ENCODE results near the gene OTUB1.

OTUB1 gene, protein sequence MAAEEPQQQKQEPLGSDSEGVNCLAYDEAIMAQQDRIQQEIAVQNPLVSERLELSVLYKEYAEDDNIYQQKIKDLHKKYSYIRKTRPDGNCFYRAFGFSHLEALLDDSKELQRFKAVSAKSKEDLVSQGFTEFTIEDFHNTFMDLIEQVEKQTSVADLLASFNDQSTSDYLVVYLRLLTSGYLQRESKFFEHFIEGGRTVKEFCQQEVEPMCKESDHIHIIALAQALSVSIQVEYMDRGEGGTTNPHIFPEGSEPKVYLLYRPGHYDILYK

GRCh38 chr11:63986156-63986931 is at the start of gene OTUB1:
Gene OTUB1 (plus strand): TSS chr11:63986438. CDS start chr11:63986457, 19 bp downstream.
- peak within 1 kb of the TSS; percentile 86 for H3K4me3 ChIP-seq (ENCODE audit: low read length)
- peak within 1 kb of the TSS; percentile 71 for H3K27ac ChIP-seq (ENCODE audit: low read length)
- no peaks in the 10 kb centered on the region for H3K9me3 ChIP-seq (ENCODE audit: insufficient read depth, low read length)
- peaks cover 16% of the 10 kb centered on the region for H3K36me3 ChIP-seq (replicated peaks; ENCODE audit: low read depth, low read length)
- H3K27me3 ChIP-seq (ENCODE audit: low read depth, low read length), result no peaks in the 10 kb centered on the region
- H3K4me1 ChIP-seq (ENCODE audit: low read length), result peaks cover 18% of the 10 kb centered on the region
- no peak for TF ChIP-seq CTCF (IDR thresholded peaks at IDR 0.05; ENCODE audit: low read depth, low read length)
- TF ChIP-seq EZH2phosphoT487 (IDR thresholded peaks at IDR 0.05; ENCODE audit: low read depth), result no peak
- peak within 1 kb of the TSS; percentile 85 for H3K9ac ChIP-seq (ENCODE audit: low read length)
- H4K20me1 ChIP-seq (ENCODE audit: insufficient read depth, low read length), result peaks cover 15% of the 10 kb centered on the region
- peak within 1 kb of the TSS; percentile 95 for H3K4me2 ChIP-seq (ENCODE audit: low read length)
- H2AFZ ChIP-seq (ENCODE audit: low read depth, low read length), result peak within 1 kb of the TSS; percentile 92
- peaks cover 45% of the 10 kb centered on the region for H3K79me2 ChIP-seq (ENCODE audit: low read length)

- Histone ChIP-seq H4K20me1 (ENCODE audit: insufficient read depth, low read length) (peaks cover 4% of the 10 kb centered on the region; the same call in 1 of the 2 replicates), H2AFZ (ENCODE audit: low read depth, low read length) (peak overlapping the region; percentile 98), H3K9ac (ENCODE audit: low read length) (peak overlapping the region; percentile 78), H3K36me3 (replicated peaks; ENCODE audit: low read depth, low read length) (peaks cover 5% of the 10 kb centered on the region), H3K4me2 (ENCODE audit: low read length) (peak overlapping the region; percentile 84), H3K4me3 (ENCODE audit: low read length) (peak overlapping the region; percentile 87), H3K9me3 (ENCODE audit: insufficient read depth, low read length) (no peaks in the 10 kb centered on the region), H3K4me1 (ENCODE audit: low read length) (peaks cover 17% of the 10 kb centered on the region), H3K79me2 (ENCODE audit: low read length) (peaks cover 36% of the 10 kb centered on the region), H3K27me3 (ENCODE audit: low read depth, low read length) (no peaks in the 10 kb centered on the region), H3K27ac (ENCODE audit: low read length) (peak overlapping the region; percentile 67)
- no peak for TF ChIP-seq EZH2phosphoT487 (IDR thresholded peaks at IDR 0.05; ENCODE audit: low read depth)
- TF ChIP-seq CTCF (IDR thresholded peaks at IDR 0.05; ENCODE audit: low read depth, low read length), result peak; percentile 18; the same call in 1 of the 2 replicates
Measured at GRCh38 chr11:63937713-63938478, 48.3 kb upstream of the OTUB1 start.

- no peak for TF ChIP-seq CTCF (IDR thresholded peaks at IDR 0.05; ENCODE audit: low read depth, low read length)
- TF ChIP-seq EZH2phosphoT487 (IDR thresholded peaks at IDR 0.05; ENCODE audit: low read depth), result no peak
- H3K27ac ChIP-seq (ENCODE audit: low read length), result peak within 1 kb of the TSS; percentile 67
- peaks cover 9% of the 10 kb centered on the region for H3K36me3 ChIP-seq (replicated peaks; ENCODE audit: low read depth, low read length)
- peaks cover 17% of the 10 kb centered on the region for H3K4me1 ChIP-seq (ENCODE audit: low read length)
- peaks cover 10% of the 10 kb centered on the region; the same call in 1 of the 2 replicates for H4K20me1 ChIP-seq (ENCODE audit: insufficient read depth, low read length)
- peak within 1 kb of the TSS; percentile 98 for H2AFZ ChIP-seq (ENCODE audit: low read depth, low read length)
- no peaks in the 10 kb centered on the region for H3K9me3 ChIP-seq (ENCODE audit: insufficient read depth, low read length)
- peak within 1 kb of the TSS; percentile 96 for H3K4me3 ChIP-seq (ENCODE audit: low read length)
- H3K9ac ChIP-seq (ENCODE audit: low read length), result peak within 1 kb of the TSS; percentile 88
- H3K27me3 ChIP-seq (ENCODE audit: low read depth, low read length), result no peaks in the 10 kb centered on the region
- peak within 1 kb of the TSS; percentile 90 for H3K4me2 ChIP-seq (ENCODE audit: low read length)
- H3K79me2 ChIP-seq (ENCODE audit: low read length), result peaks cover 44% of the 10 kb centered on the region
Measured at GRCh38 chr11:63938479-63939396, 47.5 kb upstream of the OTUB1 start, which contains the start of gene NAA40. Gene NAA40 (plus strand): TSS chr11:63939002. CDS start chr11:63939097, 95 bp downstream.

Data from OCI-LY3 (cell line).